SIG-M5 treated with dmso at 0.1 percent for 504 hours (cell line): ENCODE measurements around the gene ANK3.

Source experiments
- DNase-seq: peaks from one replicate; lab custom pipeline; 2025; ENCODE audit not compliant: unreplicated experiment; lab: John Stamatoyannopoulos, UW

ANK3 gene

GRCh38 chr10:60105295-60105695 lies 284.4 kb downstream of the ANK3 start:
- no peak for DNase-seq

DNA sequence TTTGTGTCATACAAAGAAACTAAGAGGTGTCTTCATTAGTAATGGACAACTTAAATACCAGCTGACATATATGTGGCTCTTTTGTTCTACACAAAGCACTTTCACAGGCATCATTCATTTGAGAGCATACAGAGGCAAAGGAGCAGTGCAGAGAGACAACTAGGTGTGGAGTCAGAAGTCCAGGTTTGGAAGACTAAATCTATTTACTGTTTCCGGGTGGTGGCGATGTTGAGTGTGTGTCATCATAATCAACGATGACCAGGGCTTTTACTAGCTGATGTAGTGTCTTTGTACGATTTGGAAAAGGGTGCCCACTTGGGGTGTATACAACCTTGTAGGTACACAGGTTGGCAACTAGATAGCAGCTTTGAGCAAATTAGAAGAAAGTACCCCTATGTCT lies 287.9 kb downstream of the ANK3 start:
- DNase-seq, result no peak

DNA sequence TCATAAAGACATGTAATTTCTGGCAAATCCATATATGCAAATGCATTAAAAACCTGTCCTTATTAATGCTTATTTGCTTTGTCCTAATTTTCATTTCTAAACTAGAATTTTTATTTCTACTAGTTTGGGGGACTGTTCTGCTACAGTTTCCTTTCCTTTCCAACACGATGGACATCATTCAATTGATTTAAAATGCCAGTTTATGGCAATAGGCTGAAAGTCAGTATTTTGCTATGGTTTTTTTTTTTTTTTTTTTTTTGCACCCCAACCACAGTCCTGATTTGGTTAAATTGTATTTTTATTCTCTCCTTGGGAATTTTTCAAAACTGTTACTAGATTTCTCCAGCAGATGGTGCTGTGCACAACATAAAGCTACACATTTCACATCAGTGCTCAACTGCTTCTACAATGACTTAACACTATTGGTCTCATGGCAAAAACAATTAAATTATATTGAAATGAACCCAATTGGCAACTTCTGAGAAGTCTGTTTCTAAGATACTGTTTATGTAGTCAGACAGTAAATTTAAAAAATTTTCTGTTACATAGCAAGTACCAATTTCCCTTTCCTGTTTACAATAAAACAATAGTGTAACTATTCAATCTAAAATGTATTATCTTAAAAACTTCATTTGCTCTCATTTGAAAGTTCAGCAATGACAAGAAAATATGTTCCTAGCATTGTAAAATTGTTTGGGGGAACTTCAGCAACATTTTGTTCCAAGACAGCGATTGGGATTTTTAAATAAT lies 289.5 kb downstream of the ANK3 start:
- DNase-seq, result no peak

DNA sequence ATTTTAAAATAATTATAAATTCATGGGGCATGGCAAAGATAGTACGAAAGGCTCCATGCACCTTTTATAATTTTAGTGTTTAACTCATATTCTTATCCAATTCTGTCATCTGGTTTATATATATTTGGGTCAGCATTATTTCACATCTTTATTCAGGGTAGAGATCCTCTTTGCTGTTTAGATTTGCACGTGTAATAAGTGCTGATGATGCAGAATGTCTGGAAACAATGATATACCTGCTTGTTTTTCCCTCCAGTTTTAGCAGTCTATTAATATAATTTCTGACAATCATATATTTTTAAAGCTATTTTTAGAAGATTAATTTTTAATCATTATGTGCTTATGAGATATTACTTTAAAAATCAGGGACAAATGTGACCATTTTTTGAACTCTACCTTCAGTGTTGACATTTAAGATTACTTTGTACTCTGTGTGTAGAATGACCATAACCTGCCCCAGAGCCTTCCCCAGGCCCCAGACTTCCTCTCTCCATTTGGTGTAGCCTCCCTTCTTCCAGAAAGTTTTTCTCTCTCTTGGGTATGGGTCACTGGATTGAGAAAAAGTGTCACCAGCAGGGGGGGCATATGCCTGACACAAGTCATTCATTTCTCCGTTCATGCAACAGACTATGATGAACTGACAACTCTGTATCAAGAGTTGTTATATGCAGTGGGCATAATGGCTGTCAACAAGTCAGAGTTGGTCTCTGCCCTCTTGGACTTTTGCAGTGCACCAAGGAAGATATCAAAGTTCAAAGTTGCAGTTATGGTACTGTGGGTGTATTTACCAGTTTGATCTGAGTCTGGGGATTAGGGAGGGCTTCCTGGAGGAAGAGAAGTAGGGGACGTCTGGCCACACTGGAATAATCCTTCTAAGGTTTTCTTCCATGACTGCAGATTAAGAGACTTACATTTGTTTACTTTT lies 290.7 kb downstream of the ANK3 start:
- no peak for DNase-seq

- DNase-seq, result no peak
Measured at GRCh38 chr10:60096761-60097513, 292.7 kb downstream of the ANK3 start.

DNA sequence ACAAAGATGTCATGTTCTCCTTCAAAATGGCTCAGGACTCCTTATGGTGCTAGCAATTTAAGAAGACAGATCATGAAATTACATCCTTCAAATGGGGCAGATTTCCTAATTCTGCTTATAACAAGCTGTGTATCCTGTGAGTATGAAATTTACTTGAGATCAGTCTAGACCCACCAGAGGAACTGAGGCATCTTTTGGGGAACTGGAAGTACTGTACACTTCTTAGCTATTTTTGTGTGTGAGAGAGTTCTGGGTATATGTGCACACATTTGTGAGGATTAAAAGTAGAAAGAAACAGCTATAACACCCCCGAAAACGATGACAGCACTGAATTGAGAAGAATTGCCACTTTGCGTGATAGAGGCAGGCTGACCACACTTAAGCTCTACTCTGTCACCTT lies 296.4 kb downstream of the ANK3 start:
- DNase-seq, result no peak

DNA sequence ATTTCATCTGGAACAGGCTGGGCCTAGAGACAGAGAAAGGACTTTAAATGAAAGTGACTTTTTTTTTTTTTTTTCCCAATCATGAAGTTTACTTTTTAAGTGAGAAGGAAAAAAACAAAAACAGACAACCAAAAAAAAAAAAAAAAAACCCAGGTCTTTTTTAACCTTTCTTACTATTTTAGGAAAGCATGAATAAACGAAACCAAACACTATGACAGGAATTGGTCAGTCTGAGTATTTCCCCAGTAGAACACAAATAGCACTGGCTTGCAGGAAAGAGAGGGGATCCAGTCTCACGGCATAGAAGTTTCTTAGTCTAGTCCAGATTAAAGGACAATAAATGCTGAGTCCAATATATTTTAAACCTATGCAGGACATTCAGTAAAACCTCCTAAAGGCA lies 302.8 kb downstream of the ANK3 start:
- DNase-seq, result no peak

GRCh38 chr10:60086421-60086820 lies 303.3 kb downstream of the ANK3 start:
- no peak for DNase-seq

GRCh38 chr10:60082744-60083344 lies 306.8 kb downstream of the ANK3 start:
- DNase-seq, result no peak

DNA sequence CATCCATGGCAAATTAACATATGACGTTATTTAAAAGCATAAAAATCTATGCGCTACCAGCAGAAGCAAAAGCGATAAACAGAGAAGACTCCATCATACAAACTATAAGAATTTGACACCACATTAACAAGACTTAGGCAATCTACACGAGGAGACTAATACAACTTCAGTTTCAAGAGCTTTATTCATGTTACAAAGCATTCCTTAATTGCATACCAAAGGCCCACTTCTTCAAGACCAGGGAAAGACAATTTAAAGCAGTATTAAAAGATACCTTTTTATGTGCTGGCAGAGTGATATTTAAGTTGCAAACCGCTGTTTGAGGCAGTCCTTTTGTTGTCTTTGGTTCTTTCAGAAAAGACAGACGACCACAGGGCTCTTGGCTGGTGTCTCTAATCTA lies 307.3 kb downstream of the ANK3 start:
- no peak for DNase-seq

- no peak for DNase-seq
Measured at GRCh38 chr10:60073781-60074656, 315.7 kb downstream of the ANK3 start.

DNA sequence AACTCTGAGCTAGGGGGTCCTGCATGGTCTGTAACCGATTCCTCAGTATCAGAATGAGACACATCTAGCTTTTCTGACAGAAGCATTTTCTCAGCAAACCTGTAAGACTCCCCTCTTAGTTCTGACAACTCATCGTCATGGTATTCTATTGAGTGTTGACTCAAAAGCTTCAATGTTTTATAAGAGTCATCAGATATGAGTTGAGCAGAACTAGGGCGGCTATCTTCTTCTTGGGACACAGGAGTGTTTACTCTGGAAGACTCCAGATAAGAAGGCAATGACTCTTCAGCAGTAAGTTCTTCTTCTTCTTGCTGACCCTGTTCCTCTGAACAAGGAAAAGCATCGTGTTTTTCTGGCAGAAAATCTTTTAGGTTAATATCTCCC lies 316.3 kb downstream of the ANK3 start:
- DNase-seq, result no peak

- no peak for DNase-seq
Measured at GRCh38 chr10:60069311-60069710, 320.4 kb downstream of the ANK3 start.

DNA sequence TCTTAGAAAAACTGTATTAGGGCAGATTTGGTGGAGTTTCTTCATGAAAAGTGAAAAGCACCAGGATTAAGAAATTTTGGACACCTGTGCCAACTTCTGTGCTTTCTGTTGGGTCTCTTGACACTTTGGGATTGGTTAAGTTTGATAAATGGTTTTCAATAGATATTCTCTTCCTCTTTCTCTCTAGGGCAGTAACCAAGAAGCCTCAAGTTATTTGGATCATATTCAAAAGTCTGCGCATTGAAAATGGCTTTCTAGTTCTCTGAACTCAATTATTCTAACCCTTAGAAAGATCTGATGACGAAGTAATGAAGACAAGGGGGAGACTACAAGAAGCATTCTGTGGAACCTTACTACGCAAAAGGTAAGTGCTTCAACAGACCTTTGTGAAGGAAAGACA lies 339.3 kb downstream of the ANK3 start:
- no peak for DNase-seq

- no peak for DNase-seq
Measured at GRCh38 chr10:60048091-60048501, 341.6 kb downstream of the ANK3 start.

DNA sequence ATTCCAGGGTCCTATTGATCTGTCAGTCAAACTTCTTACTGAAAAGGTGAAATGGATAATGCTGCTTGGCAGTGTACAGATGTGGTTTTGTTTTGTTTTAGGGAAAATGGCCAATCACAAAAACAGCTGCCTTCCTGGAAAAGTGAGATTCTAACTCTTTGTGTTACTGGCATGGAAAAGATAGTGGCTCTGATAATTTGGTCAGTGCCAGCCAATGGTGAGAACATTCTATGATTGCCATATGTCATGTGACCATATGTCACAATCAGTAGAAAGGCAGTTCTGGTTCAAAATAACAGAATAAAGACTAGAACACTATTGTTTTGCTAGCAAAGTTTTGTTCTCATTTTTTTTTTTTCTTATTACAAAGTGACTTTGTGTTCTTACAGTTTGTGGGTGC lies 344.1 kb downstream of the ANK3 start:
- no peak for DNase-seq

GRCh38 chr10:60044971-60045370 lies 344.7 kb downstream of the ANK3 start:
- DNase-seq, result no peak

DNA sequence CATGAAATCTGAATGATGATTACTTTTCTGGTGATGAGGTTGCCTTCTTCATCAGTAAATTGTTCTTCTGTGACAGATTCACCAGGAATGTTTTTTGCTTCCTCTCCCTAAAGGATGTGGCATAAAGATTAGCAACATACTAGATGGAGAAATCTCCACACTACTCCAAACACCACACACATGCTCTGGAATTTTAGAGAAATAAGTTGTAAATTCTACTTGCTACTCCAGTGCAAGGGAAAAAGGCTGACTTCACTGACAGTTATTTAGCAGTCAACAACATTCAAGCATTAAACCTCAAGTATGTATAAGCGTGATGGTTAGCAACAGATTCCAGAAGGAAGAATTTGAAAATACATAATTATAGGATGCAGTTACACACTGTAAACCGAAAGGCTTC lies 345.4 kb downstream of the ANK3 start:
- DNase-seq, result no peak

DNA sequence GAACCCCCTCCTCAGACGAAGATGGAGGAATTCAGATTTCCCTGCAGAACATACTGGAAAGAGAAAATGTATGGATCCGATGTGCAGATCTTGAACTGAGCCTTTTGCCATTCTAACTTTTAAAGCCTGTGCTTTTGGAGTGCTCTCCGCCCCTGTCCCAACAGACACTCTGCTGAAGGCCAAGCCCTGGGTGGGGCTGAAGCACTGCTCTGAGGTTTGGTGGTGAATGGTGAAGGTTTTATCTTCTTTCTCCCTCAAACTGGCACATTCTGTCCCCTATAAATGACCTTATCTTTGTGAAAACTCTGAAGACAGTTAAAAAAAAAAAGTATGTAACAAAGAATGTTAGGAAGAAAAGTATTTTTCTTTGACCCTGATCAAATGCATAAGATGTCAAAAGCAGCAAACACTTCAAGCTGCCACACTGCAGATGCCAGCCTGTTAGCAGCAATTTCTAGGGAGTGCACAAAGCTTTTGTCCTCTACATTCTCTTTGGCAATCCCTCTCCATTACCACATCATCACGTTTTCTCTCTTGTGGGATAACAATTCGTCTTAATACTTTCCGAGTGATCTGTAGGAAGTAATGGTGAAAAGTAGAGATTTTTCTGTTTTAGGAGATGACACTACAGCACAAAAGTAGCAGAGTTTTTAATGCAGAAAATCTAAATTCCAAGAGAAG lies 346.0 kb downstream of the ANK3 start:
- DNase-seq, result no peak

GRCh38 chr10:60042914-60043313 lies 346.8 kb downstream of the ANK3 start:
- DNase-seq, result no peak
